HepG2 (cell line): ENCODE measurements around the gene PGK1. TPM values are rescaled to one million over a fixed set of nuclear protein-coding genes. Genes with fewer than 3 reads are reported as not detected.

ENCODE experiments used
- ARNT2 ChIP-seq: sonication (generic); formaldehyde crosslinking; IDR thresholded peaks from 2 replicates; pipeline ENCODE4 v1.8.0; 2022; ENCODE audit warnings: mild to moderate bottlenecking, low read depth, missing genetic modification reagents, moderate library complexity
- FOXO1 ChIP-seq: sonication (generic); formaldehyde crosslinking; IDR thresholded peaks from 2 replicates; pipeline ENCODE4 v1.4.0; 2020; ENCODE audit warnings: missing genetic modification reagents
- GPN1 ChIP-seq: sonication (generic); formaldehyde crosslinking; IDR thresholded peaks from 2 replicates; pipeline ENCODE4 v1.5.1; 2020; ENCODE audit warnings: missing genetic modification reagents, borderline replicate concordance
- HDAC1 ChIP-seq: sonication (generic); formaldehyde crosslinking; IDR thresholded peaks from 2 replicates; pipeline ENCODE4 v1.5.1; 2020; ENCODE audit warnings: mild to moderate bottlenecking, missing genetic modification reagents
- HNRNPUL1 ChIP-seq: fragments of 200-400 bp; formaldehyde crosslinking; IDR thresholded peaks from 2 replicates; pipeline ENCODE4 v1.6.1; 2017; ENCODE audit warnings: low read depth, mild to moderate bottlenecking, low read length, moderate library complexity
- SAP130 ChIP-seq: IDR thresholded peaks from 2 replicates; pipeline ENCODE4 v1.6.1; 2016; ENCODE audit warnings: low read depth
- SOX13 ChIP-seq, 3 experiments: fragments of 450-650 bp in 1 of 3; sonication (generic) in 1 of 3; formaldehyde crosslinking in 1 of 3; IDR thresholded peaks in 2 of 3; conservative IDR thresholded peaks in 1 of 3; 2 replicates each; pipeline versions ENCODE4 v1.5.0 to v1.6.1; 2016 to 2020; ENCODE audit warnings: antibody characterized with exemption in 1 of 3, mild to moderate bottlenecking in 1 of 3, missing compliant biosample characterization in 1 of 3, missing genetic modification reagents in 1 of 3, moderate library complexity in 1 of 3
- SP2 ChIP-seq: sonication (generic); formaldehyde crosslinking; IDR thresholded peaks from 2 replicates; pipeline ENCODE4 v1.5.1; 2020; ENCODE audit warnings: mild to moderate bottlenecking, missing genetic modification reagents
- SPEN ChIP-seq: sonication (generic); formaldehyde crosslinking; IDR thresholded peaks from 2 replicates; pipeline ENCODE4 v1.5.1; 2020; ENCODE audit warnings: low read depth, mild to moderate bottlenecking, missing genetic modification reagents
- ZNF142 ChIP-seq: sonication (generic); formaldehyde crosslinking; IDR thresholded peaks from 2 replicates; pipeline ENCODE4 v1.4.0; 2020; ENCODE audit warnings: missing genetic modification reagents
- ZNF687 ChIP-seq: sonication (generic); formaldehyde crosslinking; IDR thresholded peaks from 2 replicates; pipeline ENCODE4 v1.5.1; 2020; ENCODE audit warnings: mild to moderate bottlenecking, missing genetic modification reagents, moderate library complexity
- ZNF782 ChIP-seq: sonication (generic); formaldehyde crosslinking; IDR thresholded peaks from 2 replicates; pipeline ENCODE4 v1.4.0; 2020; ENCODE audit warnings: missing genetic modification reagents, mild to moderate bottlenecking, borderline replicate concordance
- ZNF792 ChIP-seq: IDR thresholded peaks from 2 replicates; pipeline ENCODE4 v1.6.1; 2016
- polyA plus RNA-seq, 8 experiments: library from polyadenylated mRNA; depleted of rRNA in 3 of 8; stranded (reverse) in 7 of 8; unstranded in 1 of 8; fragments of >200 nt; fragmentation: Illumina TruSeq in 4 of 8; extraction: Trizol in 4 of 8; gene quantifications; 2 replicates each; pipeline versions ENCODE4 v1.2.1 to v1.2.3, GENCODE V29; 2011 to 2016; ENCODE audit warnings: low read depth in 4 of 8, missing spikeins in 1 of 8, mixed read lengths in 1 of 8; ENCODE audit not compliant: insufficient read depth in 1 of 8
- total RNA-seq, 5 experiments: library from RNA; depleted of rRNA; stranded (reverse); fragments of >200 nt; fragmentation: Illumina TruSeq; extraction: Trizol; gene quantifications; 2 replicates each; pipeline ENCODE4 v1.2.3, GENCODE V29; 2016; ENCODE audit warnings: low read depth in 1 of 5
- TF ChIP-seq, protein P1 (sequence below): sonication (generic); formaldehyde crosslinking; IDR thresholded peaks from 2 replicates; pipeline ENCODE4 v1.9.0; 2022; ENCODE audit warnings: low read depth, missing genetic modification reagents
- TF ChIP-seq, protein P2 (sequence below), 2 experiments: fragments of 450-650 bp in 1 of 2; sonication (generic) in 1 of 2; formaldehyde crosslinking; IDR thresholded peaks; 2 replicates each; pipeline versions ENCODE4 v1.5.0 to v1.8.0; 2020 to 2022; ENCODE audit warnings: mild to moderate bottlenecking in 1 of 2, missing genetic modification reagents in 1 of 2

PGK1 gene
- total and polyA plus RNA-seq, 2 of the 13 experiments (the other 11 are each of a cell fraction or from before 2014, with no cell fraction given): 325 to 1,274 TPM

- TF ChIP-seq SP2: peak; percentile 97
- TF ChIP-seq SOX13 (IDR thresholded peaks at IDR 0.05): no peak
- peak in 1 of 2 experiments; percentile 50; a peak in 1 of 4 replicates for TF ChIP-seq SOX13 (CRISPR knock-in tag; conservative IDR thresholded peaks at IDR 0.05 in 1 of 2, IDR thresholded peaks at IDR 0.05 in 1 of 2)
- TF ChIP-seq, protein P1, sequence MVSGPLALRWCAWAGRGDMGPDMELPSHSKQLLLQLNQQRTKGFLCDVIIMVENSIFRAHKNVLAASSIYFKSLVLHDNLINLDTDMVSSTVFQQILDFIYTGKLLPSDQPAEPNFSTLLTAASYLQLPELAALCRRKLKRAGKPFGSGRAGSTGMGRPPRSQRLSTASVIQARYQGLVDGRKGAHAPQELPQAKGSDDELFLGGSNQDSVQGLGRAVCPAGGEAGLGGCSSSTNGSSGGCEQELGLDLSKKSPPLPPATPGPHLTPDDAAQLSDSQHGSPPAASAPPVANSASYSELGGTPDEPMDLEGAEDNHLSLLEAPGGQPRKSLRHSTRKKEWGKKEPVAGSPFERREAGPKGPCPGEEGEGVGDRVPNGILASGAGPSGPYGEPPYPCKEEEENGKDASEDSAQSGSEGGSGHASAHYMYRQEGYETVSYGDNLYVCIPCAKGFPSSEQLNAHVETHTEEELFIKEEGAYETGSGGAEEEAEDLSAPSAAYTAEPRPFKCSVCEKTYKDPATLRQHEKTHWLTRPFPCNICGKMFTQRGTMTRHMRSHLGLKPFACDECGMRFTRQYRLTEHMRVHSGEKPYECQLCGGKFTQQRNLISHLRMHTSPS: 0 out of 2 replicates have a peak, but pooled peaks have one; percentile 15
- peak; percentile 35; the same call in 1 of the 2 replicates for TF ChIP-seq FOXO1 (CRISPR knock-in tag)
- TF ChIP-seq SPEN (CRISPR knock-in tag): peak; percentile 85
- no peak for TF ChIP-seq GPN1
- peak; percentile 99 for TF ChIP-seq ZNF687 (CRISPR knock-in tag)
- no peak for TF ChIP-seq ZNF142 (CRISPR knock-in tag)
- TF ChIP-seq SAP130 (CRISPR knock-in tag): peak; percentile 75
- TF ChIP-seq, protein P2, sequence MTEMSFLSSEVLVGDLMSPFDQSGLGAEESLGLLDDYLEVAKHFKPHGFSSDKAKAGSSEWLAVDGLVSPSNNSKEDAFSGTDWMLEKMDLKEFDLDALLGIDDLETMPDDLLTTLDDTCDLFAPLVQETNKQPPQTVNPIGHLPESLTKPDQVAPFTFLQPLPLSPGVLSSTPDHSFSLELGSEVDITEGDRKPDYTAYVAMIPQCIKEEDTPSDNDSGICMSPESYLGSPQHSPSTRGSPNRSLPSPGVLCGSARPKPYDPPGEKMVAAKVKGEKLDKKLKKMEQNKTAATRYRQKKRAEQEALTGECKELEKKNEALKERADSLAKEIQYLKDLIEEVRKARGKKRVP (CRISPR knock-in tag; IDR thresholded peaks at IDR 0.05): no peak
- TF ChIP-seq ARNT2 (CRISPR knock-in tag): peak; percentile 85
- peak; percentile 77 for TF ChIP-seq HDAC1
- 0 out of 2 replicates have a peak, but pooled peaks have one; percentile 43 for TF ChIP-seq ZNF782 (CRISPR knock-in tag)
- TF ChIP-seq HNRNPUL1: no peak
- 0 out of 2 replicates have a peak, but pooled peaks have one; percentile 66 for TF ChIP-seq ZNF792 (CRISPR knock-in tag)
Observed at GRCh38 chrX:78103623-78104446, at the start of gene PGK1 (continued).
